SHP77 (cell line): ENCODE results near the gene GALNT6.
"Not testable (repeated sequence)": the region's sequence is repeated elsewhere in the genome, so short reads cannot be mapped to it uniquely, and the experiment has no call there.

Experiments
- DNase-seq, 2 experiments: peaks; one replicate each; lab custom pipeline; 2025; lab: John Stamatoyannopoulos, UW

Gene GALNT6

GRCh38 chr12:51357374-51358047 lies 33.7 kb downstream of the GALNT6 start:
- DNase-seq = no peak

GRCh38 chr12:51351913-51352532 lies 39.2 kb downstream of the GALNT6 start:
- DNase-seq = peak; percentile 65 to 66

GRCh38 chr12:51349026-51349425 lies 42.2 kb downstream of the GALNT6 start:
- no peak for DNase-seq

- DNase-seq = no peak
These were observed 43.1 kb downstream of the GALNT6 start for GRCh38 chr12:51348116-51348515.

GRCh38 chr12:51346581-51346980 lies 44.6 kb downstream of the GALNT6 start, which contains the start of gene CELA1:
Gene CELA1 (minus strand): TSS chr12:51346679. CDS start chr12:51346638, 41 bp downstream.
- DNase-seq = no peak

- no peak for DNase-seq
These were observed 45.5 kb downstream of the GALNT6 start for GRCh38 chr12:51345681-51346080.

- no peak for DNase-seq
These were observed 48.0 kb downstream of the GALNT6 start for GRCh38 chr12:51343201-51343600.

- no peak for DNase-seq
These were observed 48.8 kb downstream of the GALNT6 start for GRCh38 chr12:51342416-51342815.

- DNase-seq = peak; percentile 35 to 46
These were observed 49.8 kb downstream of the GALNT6 start for GRCh38 chr12:51341251-51342007.

GRCh38 chr12:51339750-51340149 lies 51.5 kb downstream of the GALNT6 start:
- DNase-seq = no peak

- DNase-seq = not testable (repeated sequence)
These were observed 53.9 kb downstream of the GALNT6 start for GRCh38 chr12:51337336-51337735.

- DNase-seq = no peak
These were observed 55.3 kb downstream of the GALNT6 start for GRCh38 chr12:51335931-51336330.

GRCh38 chr12:51334764-51335163 lies 56.4 kb downstream of the GALNT6 start:
- no peak for DNase-seq

GRCh38 chr12:51333536-51333935 lies 57.7 kb downstream of the GALNT6 start:
- no peak for DNase-seq

- no peak for DNase-seq
These were observed 61.0 kb downstream of the GALNT6 start for GRCh38 chr12:51330186-51330585.

- no peak for DNase-seq
These were observed 61.5 kb downstream of the GALNT6 start for GRCh38 chr12:51329742-51330141.

GRCh38 chr12:51328587-51328986 lies 62.6 kb downstream of the GALNT6 start:
- no peak for DNase-seq

GRCh38 chr12:51326698-51327439 lies 64.3 kb downstream of the GALNT6 start:
- no peak for DNase-seq

GRCh38 chr12:51324953-51325352 lies 66.3 kb downstream of the GALNT6 start:
- no peak for DNase-seq

- DNase-seq = no peak
These were observed 67.0 kb downstream of the GALNT6 start, which contains the start of gene BIN2 for GRCh38 chr12:51323966-51324895. Gene BIN2 (minus strand): TSS chr12:51324174. CDS start chr12:51324102, 72 bp downstream.
